HUDEP-2 (cell line): ENCODE results near the gene MACROH2A1.

ENCODE experiments used
- DNase-seq, 76 experiments: peaks; one replicate each; lab custom pipeline; 2025; ENCODE audit not compliant: unreplicated experiment in 76 of 76; lab: John Stamatoyannopoulos, UW

Gene MACROH2A1

GRCh38 chr5:135296900-135297816, 101.9 kb downstream of the MACROH2A1 start:
- DNase-seq: no peak

- DNase-seq: no peak
These were observed 103.2 kb downstream of the MACROH2A1 start for GRCh38 chr5:135295852-135296251.

- DNase-seq: no peak
These were observed 104.2 kb downstream of the MACROH2A1 start for GRCh38 chr5:135294793-135295192.

DNA sequence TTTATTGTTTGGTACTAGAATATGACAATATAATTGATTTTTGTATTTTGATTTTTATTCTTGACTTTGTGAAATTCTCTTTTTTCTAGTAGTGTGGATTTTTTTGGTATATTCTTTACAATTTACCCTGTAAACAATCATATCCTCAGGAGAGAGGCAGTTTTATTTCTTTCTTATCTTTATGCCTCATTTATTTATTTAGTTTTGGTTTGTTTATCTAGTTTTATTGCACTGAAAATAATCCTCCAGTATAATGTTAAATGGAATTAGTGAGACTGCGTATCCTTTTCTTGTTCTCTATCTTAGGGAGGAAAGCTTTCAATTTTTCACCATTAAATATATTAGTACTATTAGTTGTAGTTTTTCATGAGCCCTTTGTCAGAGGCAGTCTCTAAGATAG, 109.4 kb downstream of the MACROH2A1 start:
- DNase-seq: no peak

DNA sequence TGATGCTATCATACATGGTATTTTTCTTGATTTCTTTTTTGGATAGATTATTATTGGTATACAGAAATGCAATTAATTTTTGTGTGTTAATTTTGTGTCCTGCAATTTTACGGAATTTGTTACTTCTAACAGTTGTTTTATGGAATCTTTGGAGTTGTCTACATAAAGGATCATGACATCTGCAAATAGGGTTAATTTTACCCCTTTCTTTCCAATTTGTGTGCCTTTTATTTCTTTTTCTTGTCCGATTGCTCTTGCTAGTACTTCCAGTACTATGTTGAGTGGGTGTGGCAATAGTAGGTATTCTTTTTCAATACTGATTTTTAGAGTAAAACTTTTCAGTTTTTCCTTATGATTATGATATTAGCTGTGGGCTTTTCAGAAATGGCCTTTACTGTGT, 111.5 kb downstream of the MACROH2A1 start:
- DNase-seq: no peak
